Measurements from ENCODE around the gene BACH2.
"Not testable (repeated sequence)": the region's sequence is repeated elsewhere in the genome, so short reads cannot be mapped to it uniquely, and the experiment has no call there.

Gene BACH2

DNA sequence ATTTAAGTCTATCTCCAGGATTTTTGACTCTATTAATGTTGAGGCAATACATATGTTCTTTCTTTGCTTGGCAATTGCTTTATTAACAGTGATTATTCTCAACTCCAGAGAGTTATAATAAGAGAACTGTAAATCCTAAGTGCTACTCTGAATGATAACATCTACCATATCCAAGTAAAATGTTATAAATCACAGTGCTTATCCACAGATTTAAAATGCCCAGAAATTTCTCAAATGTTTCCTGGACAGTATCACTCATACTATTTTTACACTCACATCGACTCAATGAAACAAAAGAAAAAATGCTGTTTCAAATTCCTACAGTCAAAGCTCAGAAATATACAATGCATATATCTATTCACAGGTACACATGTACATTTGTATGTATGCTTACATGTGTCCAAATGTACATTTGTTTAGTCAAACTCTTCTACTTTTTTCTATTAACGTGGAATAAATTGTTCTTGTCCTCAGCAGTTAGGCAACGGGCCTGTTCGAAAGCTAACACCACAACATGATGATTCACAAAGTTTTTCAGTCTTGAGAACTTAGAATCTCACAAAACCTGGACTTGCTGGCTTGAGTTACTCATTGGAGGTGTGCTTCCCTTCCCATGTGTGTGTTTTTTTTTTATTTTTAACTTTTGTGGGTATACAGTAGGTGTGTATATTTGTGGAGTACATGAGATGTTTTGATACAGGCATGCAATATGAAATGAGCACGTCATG, 209.4 kb downstream of the BACH2 start:
- no peak for DNase-seq

DNA sequence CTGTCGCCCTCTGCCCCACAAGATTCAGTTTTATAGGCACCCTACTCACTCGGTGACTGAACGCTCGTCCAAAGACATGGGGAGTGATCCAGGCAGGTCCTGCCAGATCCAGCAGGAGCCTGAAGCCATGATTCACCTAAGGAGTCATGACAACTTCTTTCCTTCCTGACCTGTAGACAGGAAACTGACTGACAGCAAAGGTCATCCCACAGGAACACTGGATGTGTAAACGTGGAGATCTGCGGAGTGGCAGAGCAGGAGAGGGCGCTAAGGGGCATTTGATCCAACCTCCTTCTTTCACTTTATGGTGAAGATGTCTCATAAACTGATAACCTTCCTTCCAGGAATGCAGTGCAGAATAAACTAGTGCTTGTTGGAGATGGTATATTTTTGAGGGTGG, 210.1 kb downstream of the BACH2 start:
- DNase-seq = no peak

DNA sequence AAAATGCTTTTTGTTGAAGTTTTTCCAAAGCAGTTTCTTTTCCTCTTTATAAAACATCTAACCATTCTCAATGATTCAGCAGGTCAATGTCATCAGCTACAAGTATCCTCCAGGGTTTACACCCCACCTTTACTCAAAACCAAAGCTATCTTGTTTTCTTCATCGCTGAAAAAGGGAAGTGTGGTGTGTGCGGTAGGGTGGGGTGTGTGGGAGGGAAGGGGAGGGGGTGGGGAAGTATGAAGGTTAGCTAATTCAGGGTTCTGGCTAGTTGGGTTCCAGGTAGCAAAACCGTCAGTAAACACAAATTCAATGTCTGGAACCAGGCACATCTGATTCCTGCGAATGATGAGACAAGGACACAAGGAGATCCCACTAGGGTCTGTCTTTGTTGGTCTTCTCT, 212.8 kb downstream of the BACH2 start:
- DNase-seq = no peak

DNA sequence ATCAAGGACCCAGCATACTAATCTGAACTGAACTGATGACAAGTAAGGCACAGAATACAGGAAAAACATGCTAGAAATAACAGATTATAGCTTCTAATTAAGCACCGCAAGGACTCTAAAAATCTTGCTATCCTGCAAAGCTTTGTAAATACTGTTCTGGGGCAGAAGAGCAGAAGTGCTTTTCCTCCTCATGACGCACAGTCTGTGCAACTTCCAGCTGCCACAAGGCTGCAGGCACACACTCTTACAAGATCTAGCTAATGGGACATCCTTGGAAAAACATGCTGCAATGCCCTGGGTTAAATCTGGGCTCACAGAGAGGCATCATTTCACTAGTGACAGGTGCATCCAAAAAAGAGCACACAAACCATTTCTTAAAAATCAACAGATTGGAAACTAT, 213.8 kb downstream of the BACH2 start:
- DNase-seq = no peak

DNA sequence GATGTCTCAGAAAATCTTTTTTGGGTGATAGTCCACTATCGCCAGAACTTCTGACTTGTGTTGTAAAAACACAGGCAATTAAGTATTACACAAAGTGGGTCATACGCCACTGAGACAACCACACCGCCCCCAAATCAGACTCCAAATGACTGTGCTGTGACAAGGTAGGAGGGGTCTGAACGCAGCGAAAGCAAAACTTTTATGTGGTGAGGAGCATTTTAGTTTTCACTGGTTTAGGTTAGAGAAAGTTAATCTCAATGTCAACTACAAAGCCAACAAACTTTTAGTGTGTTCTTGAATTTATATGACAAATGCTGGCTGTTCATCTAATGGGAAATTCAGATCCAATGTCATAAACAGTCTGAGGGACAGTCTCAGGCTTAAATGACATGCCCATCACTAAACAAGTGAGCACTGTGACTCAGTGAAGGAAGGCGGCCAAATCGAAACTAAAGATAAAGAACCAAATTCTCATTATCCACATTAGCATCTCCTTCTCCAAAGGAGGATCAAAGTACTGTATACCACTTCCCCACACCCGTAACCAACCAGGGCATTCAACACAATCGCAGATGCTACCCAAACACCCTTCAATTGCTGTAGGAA, 215.7 kb downstream of the BACH2 start:
- no peak for DNase-seq

DNA sequence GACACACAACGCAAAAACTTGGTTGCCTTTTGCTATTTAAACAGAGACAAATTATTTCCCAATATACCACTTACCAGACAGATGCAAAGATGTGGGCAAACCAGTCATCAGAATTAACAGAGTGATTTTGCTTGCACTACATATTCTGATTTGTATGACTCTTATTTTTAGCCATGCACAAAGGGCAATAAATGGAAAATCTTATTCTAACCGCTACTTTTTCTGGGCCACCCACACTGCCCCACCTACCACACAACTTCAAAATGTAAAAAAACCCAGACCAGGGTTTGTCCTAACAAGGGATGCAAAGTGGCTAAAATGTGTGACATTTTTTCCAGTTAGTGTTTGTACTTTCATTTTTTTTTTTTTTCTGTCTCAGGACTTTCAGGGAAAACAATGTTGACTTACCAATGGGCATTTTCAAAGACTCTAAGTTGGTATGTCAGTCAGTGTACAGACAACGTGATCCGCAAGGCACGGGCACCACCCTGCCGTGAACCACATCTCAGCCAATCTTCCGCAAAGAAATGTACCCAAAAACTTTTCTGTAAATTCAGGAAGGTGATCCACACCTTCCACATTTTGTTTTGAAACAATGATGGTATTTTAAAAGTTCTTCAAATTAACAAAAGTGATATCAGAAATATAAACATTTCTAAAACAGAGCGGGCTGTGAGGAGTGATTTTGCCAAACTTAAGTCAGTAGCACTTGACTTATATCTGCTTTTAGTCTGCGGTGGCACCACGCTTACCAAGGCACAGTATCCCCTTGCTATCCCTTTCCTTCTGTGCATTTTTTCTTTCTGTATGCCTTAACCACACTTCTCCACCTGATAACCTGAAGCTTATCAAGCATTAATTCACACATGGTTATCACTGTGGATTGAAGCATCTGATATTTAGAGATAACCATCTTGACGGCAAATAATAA, 216.8 kb downstream of the BACH2 start:
- DNase-seq = no peak

DNA sequence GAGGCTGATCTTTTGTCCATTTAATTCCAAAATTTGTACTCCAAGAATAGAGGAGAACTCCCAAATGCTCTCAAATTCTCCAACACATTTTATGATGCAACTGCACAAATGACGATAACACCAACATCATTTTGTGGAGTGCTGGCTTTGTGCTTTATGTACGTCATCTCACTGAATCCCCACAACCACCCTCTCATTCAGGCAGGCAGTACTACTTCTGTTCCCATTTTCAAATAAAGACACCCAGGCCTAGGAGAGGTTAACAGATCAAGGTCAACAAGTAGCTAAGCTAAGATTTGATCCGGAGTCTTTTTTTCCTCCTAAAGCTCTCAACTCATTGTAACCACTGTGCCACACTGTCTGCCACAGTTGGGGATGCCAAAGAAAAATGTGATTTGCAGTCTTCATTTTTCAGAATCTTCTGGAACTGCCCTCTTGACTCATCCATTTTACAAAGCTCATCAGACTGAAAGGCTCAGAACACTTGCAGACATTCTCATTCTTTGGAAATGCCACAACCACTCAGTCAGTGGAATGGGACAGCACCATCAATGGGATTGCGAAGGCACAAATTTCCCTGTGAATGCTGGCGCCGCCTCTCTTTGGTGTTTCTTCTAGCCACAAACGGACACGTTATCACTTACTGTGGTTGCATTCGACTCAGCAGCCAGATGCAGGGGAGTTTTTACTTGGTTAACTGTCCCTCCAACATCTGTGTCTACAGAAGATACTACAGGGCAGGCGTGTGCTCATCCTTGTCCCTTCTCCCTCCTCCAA, 217.9 kb downstream of the BACH2 start:
- DNase-seq = no peak

DNA sequence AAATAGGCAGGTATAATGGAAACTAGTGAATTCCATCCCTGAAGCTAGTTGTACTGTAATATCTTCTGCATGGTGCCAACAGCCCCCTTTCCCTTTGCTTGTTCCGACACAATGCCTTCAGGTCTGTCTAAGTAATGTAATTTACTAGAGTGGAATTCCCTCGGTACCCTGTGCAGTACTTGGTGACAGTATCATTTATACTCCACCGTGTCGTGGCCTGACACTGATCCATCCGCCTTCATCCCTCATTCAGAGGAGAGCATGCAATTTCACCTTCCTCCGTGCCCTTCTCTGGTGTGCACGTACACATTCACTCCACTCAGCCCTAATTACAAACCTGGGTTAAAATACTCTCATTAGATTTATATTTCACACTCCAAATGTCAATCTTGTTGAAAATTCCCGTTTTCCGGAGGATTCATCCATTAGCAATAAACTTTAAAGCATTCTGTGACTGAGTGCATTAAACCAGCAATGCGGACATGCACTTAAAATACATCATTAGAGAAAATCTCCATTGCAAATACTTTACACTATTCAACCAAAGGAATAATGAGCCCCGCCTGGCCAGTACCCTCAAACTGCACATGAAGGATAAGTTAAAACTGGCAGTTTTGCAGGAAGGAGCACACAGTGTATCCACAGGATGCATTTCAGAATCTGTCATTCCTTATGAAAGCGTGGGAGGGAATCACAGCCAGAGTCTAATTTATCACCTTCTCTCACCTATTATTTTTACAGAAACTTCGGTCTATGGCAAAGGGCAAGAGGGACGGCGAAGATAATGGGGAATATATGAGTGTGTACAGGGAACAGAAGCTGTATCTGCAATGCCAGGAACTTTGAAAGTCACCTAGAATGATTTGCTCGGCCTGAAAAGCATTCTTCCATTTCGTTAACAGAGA, 219.9 kb downstream of the BACH2 start:
- DNase-seq = no peak

DNA sequence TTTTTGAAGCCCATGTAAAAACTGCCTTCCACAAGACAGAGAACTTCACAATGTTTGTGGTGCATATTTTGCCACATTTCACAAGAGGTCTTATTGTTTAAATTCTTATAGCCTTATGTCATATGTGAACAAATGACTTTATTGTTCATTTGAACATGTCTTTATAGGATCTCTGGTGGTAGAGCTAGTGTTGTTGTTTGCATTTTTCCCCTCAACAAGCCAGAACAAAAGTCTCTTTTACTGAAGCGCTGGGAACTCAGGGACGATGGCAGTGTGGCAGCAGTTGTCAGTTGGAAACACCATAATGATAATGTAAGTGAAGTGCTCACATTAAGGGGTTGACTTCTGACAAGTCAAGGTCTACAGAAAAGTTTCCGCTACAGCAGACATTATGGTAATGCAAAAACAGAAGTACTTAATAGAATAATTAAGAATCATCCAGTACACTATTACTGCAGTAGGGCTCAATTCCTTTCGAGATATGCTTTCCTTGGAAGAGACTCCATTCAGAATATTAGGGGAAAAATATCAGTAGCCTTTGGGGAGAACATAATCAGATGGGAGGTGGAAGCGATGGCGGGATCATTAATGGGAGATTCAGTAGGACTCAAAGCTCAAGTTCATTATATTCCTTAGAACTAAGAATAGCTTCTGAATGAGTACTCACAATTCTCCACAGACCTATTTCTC, 222.3 kb downstream of the BACH2 start:
- DNase-seq = no peak

DNA sequence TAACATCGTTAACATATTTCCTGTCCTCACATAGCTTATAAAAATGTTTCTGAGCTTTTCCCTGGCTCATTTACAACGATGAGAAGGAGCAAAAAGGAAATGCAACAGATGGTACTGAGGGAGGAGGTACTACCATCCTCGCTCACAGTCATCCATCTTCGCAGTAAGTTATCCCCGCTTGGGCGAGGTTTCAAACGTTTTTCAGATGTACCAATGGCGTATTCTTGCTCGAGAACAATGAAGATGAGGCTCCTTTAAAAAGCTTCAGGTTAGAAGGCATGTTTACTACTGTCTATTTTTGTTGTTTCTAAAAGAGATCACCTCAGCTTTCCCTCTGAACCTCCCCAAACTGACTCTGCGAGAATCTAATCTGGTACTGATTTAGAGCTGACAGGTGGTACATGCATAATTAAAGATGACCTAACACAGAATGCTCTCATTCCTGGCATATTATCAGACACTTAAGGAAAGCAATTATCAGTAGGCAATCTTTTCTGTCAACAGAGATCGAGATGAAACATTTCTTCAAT, 223.6 kb downstream of the BACH2 start:
- no peak for DNase-seq

DNA sequence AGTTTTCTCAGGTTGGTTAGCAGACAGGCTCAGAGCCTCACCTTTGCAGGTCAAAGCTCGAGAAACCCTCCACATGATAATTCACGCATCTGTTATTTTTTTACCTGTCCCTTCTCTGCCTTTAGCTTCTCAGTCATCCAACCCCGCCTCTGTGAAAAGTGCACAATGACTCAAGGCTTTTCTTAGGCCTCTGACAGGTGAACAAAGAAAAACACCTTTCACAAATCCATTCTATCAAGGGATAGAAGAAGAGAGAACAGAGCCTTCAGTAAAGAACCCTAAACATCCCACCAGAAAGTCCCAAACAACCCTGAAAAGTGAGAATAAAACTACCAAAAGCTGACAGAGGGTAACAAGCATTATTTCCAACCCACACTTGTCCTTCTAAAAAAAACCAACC, 224.1 kb downstream of the BACH2 start:
- DNase-seq = no peak

DNA sequence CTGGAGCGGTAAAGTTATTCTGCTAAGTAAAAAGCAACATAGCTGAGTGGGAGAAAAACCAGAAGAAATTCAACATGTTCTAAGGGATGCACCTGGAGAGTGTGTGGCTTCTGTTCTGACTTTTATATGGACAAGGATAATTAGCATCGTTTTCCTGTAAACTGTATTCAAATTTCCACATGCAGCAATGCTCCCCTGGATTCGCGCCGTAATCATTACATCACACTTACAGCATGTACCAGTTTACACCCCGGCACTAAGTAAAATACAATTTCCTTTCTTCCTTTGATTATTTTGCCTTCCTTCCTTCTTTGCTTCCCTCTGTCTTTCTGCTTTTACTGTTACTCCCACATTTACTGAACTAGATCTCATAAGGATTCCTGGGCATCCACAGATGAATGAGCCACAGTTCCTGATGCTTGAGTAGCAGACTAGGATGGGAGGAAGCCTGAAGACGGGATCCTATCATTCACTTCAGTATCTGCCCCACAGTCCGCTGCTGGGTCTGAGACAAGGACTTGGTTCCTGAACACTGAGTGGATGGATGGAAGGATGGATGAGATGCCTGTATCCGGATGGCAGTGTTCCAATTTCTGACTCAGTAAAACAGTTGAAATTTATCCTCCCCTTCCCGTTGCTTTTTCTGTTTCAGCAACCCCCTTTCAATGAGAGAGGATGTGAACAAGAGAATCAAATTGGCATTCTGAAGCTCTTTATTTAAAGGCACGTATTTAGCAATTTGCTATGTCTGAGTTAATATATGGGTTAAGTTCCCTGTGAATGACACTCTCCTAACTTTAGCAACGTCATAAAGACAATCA, 227.7 kb downstream of the BACH2 start:
- no peak for DNase-seq

DNA sequence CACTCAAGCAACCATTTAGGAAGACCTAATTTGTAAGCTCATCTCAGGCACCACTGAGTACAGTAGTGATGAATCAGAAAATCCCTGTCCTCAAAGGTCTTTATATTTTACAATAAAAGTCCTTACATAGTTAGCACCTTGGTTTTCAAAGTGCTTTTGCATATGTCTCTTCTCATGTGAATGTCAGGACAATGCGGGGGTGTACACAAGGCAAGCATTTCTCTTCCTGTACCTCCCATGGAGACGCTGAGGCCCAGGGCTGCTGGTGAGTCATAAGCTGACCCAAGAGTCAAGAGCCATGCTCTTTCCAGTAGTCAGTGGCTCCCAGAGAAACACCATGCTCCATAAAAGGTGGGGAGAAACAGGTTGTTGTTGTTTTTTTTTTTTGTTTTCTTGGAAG, 228.4 kb downstream of the BACH2 start:
- DNase-seq = no peak

DNA sequence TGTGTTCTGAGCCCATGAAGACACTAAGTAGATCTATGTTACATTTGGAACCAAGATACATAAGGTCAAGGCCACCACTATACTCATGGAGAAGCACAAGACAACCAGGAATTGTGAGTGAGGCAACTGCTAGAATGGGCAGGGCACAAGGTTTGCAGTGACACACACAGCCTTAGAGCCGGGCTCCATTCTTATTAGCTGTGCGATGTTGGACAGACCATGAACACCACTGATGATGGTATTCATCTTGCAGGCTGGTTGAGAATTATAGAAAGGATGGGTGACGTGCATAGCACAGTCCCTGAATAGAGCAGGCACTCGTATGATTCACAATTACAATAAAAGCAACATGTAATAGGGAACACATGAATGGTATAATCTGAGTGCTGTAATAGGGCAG, 229.9 kb downstream of the BACH2 start:
- DNase-seq = no peak

DNA sequence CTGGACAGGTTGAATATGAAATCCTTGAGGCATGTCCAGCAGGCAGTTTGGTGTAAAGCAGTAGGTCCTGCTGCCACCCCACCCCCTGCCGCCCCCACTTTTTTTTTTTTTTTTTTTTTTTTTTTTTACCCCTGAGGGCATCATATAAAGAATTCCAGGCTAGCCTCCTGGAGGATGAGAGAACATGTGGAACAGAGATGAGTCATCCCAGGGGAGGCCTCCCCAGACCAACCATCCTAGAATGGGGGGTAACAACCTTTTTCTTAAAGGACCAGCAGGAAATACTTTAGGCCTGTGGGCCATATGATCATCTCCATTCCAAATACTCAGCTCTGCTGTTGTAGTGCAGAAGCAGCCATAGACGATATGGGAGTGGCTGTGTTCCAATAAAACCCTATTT, 231.5 kb downstream of the BACH2 start:
- no peak for DNase-seq

DNA sequence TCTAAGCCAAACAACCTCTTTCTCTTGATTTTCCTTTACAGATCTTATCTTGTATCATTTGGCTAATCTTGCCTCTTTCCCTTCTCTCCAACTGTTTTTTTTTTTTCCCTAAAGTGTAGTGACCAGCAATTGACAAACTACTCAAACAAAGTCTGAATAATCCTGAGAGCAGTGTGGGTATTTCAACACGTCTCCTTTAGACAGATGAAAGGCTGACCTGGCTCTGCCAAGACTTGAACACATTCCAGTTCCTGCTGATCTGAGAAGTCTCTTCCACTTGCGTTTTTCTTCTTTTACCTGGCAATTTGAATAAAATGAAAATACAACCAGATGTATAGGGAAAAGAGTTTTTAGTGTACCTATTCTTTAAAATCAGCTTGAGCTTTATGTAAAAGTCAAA, 234.0 kb downstream of the BACH2 start:
- DNase-seq = no peak

DNA sequence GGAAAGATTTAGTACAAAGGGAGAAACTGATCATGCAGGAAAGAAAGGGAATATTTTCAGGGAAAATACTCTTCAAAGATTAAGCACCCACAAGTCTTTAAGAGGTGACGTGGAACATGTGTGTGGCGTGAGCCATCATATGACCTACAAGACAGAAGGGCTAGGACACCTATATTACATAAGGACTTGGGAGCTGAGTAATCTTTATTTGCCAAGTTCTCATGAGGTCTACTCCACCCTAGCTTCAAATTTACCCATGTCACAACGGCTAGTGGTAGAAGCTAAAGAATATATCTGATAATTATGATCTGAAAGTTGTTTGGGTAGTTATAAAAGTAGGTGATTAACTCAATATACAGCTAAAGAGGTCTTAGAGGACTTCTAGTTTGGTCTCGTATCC, 234.6 kb downstream of the BACH2 start:
- no peak for DNase-seq

DNA sequence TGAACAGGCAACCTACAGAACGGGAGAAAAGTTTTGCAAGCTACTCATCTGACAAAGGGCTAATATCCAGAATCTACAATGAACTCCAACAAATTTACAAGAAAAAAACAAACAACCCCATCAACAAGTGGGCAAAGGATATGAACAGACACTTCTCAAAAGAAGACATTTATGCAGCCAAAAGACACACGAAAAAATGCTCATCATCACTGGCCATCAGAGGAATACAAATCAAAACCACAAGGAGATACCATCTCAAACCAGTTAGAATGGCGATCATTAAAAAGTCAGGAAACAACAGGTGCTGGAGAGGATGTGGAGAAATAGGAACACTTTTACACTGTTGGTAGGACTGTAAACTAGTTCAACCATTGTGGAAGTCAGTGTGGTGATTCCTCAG, 237.5 kb downstream of the BACH2 start:
- DNase-seq = not testable (repeated sequence)

DNA sequence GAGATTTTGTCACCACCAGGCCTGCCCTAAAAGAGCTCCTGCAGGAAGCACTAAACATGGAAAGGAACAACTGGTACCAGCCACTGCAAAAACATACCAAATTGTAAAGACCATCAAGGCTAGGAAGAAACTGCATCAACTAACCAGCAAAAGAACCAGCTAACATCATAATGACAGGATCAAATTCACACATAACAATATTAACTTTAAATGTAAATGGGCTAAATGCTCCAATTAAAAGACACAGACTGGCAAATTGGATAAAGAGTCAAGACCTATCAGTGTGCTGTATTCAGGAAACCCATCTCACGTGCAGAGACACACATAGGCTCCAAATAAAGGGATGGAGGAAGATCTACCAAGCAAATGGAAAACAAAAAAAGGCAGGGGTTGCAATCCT, 240.7 kb downstream of the BACH2 start:
- DNase-seq = not testable (repeated sequence)

DNA sequence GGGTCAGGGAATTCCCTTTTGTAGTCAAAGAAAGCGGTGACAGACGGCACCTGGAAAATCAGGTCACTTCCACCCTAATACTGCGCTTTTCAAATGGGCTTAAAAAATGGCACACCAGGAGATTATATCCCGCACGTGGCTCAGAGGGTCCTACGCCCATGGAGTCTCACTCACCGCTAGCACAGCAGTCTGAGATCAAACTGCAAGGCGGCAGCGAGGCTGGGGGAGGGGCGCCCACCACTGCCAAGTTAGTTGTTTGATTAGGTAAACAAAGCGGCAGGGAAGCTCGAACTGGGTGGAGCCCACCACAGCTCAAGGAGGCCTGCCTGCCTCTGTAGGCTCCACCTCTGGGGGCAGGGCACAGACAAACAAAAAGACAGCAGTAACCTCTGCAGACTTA, 242.4 kb downstream of the BACH2 start:
- not testable (repeated sequence) for DNase-seq
